Measurements from ENCODE around the gene HEY2. TPM values are rescaled to one million over a fixed set of nuclear protein-coding genes. Genes with fewer than 3 reads are reported as not detected.

HEY2 gene
- total RNA-seq, 1 donor from 2014 or later, result 82.7 TPM

DNA sequence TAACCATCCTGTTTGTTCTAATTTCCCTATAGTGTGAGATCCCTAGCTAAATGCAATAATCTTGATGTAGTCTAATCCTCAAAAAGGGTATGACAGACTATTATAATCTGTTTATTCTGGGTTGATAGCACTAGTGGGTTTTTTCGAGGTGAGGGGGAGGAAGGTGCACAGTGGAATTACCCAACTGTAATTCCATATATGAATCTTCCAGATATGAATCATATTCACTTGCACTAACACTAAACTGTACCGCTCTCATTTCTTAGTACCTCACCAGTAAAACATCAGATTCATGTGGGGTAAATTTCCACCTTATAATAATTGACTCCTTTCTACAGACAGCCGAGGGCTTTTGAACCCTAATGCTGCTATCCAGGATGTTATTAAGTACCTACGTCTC lies 57.9 kb downstream of the HEY2 start:
- Mint-ChIP-seq H3K4me3 (ENCODE audit: unreplicated experiment) (no peak overlapping the region), H3K4me1 (ENCODE audit: unreplicated experiment) (peaks cover 6% of the 10 kb centered on the region), H3K27me3 (ENCODE audit: unreplicated experiment) (no peaks in the 10 kb centered on the region), H3K36me3 (ENCODE audit: low read depth, unreplicated experiment) (no peaks in the 10 kb centered on the region), H3K27ac (ENCODE audit: unreplicated experiment) (no peak overlapping the region), H3K9me3 (ENCODE audit: unreplicated experiment) (no peaks in the 10 kb centered on the region)
- no peak for DNase-seq (ENCODE audit: low spot score)
- TF ChIP-seq, protein P1, sequence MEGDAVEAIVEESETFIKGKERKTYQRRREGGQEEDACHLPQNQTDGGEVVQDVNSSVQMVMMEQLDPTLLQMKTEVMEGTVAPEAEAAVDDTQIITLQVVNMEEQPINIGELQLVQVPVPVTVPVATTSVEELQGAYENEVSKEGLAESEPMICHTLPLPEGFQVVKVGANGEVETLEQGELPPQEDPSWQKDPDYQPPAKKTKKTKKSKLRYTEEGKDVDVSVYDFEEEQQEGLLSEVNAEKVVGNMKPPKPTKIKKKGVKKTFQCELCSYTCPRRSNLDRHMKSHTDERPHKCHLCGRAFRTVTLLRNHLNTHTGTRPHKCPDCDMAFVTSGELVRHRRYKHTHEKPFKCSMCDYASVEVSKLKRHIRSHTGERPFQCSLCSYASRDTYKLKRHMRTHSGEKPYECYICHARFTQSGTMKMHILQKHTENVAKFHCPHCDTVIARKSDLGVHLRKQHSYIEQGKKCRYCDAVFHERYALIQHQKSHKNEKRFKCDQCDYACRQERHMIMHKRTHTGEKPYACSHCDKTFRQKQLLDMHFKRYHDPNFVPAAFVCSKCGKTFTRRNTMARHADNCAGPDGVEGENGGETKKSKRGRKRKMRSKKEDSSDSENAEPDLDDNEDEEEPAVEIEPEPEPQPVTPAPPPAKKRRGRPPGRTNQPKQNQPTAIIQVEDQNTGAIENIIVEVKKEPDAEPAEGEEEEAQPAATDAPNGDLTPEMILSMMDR (IDR thresholded peaks at IDR 0.05; ENCODE audit: unreplicated experiment), result no peak

DNA sequence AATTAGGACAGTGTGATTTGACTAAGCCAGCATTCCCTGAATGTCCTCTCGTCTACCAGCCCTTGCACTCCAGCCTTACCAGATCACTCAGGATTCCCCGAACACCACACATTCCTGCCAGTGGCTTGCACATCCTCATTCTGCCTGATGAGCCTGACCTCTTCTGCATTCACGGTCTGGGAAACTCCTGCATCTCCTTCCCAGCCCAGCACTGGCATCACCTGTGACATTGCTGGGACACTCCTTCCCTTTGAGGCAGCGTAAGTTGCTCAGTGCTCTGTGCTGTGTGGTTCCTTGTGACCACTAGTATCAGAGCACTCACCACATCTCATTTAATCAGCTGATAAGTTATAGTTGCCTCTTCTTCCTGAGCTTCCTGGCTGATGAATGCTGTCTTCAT lies 58.6 kb downstream of the HEY2 start:
- Mint-ChIP-seq H3K27ac (ENCODE audit: unreplicated experiment) (no peak overlapping the region), H3K4me3 (ENCODE audit: unreplicated experiment) (no peak overlapping the region), H3K27me3 (ENCODE audit: unreplicated experiment) (no peaks in the 10 kb centered on the region), H3K9me3 (ENCODE audit: unreplicated experiment) (no peaks in the 10 kb centered on the region), H3K4me1 (ENCODE audit: unreplicated experiment) (peaks cover 7% of the 10 kb centered on the region), H3K36me3 (ENCODE audit: low read depth, unreplicated experiment) (no peaks in the 10 kb centered on the region)
- TF ChIP-seq, protein P1 (IDR thresholded peaks at IDR 0.05; ENCODE audit: unreplicated experiment), result no peak
- no peak for DNase-seq (ENCODE audit: low spot score)

DNA sequence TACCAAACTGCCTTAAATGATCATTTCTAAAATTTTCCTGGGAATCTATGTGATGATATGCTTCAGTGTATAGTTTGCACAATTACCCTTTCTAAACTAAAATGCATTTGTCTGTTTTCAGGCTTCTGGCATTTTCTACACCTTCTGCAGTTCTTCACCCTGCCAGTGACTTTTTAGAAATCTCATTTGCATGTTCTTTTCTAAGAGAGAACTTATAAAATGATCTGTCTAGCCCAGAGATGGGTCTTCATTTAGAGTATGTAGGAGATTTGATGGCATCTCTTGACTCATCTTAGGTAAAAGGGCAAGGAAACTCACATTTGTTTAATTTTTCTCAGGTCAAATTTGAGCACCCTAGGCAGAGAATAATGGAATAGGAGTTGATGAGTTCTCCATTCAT lies 59.2 kb downstream of the HEY2 start:
- Mint-ChIP-seq H3K9me3 (ENCODE audit: unreplicated experiment) (no peaks in the 10 kb centered on the region), H3K27ac (ENCODE audit: unreplicated experiment) (no peak overlapping the region), H3K27me3 (ENCODE audit: unreplicated experiment) (no peaks in the 10 kb centered on the region), H3K36me3 (ENCODE audit: low read depth, unreplicated experiment) (no peaks in the 10 kb centered on the region), H3K4me1 (ENCODE audit: unreplicated experiment) (peaks cover 5% of the 10 kb centered on the region), H3K4me3 (ENCODE audit: unreplicated experiment) (no peak overlapping the region)
- DNase-seq (ENCODE audit: low spot score), result no peak
- TF ChIP-seq, protein P1 (IDR thresholded peaks at IDR 0.05; ENCODE audit: unreplicated experiment), result no peak

DNA sequence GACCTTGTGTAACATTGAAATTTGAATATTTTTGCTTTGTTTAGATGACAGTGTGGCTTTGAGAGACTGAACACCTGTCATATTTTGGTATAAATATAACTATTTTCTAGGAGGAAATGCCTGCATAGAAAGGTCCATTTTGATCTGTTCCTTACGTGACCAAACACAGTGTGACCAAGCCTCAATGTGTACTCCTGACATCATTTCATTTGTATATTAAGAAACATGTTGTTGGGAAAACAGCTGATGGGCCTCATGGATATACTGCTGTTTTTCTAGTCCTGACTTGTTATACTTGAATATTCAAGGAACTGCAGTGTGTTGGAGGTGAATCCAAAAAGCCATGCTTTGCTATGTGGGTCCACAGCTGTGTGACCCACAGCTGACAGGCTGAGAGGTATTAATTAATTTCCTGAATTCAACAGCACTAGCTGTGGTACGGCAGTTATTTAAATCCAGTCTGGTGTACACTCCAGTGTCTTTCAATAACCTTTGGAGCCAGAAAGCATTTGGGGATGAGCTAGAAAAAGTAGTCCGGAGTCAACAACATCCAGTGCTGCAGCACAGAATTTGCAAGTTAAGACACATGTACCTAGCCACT lies 60.2 kb downstream of the HEY2 start:
- Mint-ChIP-seq H3K9me3 (ENCODE audit: unreplicated experiment) (no peaks in the 10 kb centered on the region), H3K27ac (ENCODE audit: unreplicated experiment) (no peak overlapping the region), H3K27me3 (ENCODE audit: unreplicated experiment) (no peaks in the 10 kb centered on the region), H3K4me3 (ENCODE audit: unreplicated experiment) (no peak overlapping the region), H3K36me3 (ENCODE audit: low read depth, unreplicated experiment) (no peaks in the 10 kb centered on the region), H3K4me1 (ENCODE audit: unreplicated experiment) (peaks cover 9% of the 10 kb centered on the region)
- DNase-seq (ENCODE audit: low spot score), result no peak
- TF ChIP-seq, protein P1 (IDR thresholded peaks at IDR 0.05; ENCODE audit: unreplicated experiment), result no peak

DNA sequence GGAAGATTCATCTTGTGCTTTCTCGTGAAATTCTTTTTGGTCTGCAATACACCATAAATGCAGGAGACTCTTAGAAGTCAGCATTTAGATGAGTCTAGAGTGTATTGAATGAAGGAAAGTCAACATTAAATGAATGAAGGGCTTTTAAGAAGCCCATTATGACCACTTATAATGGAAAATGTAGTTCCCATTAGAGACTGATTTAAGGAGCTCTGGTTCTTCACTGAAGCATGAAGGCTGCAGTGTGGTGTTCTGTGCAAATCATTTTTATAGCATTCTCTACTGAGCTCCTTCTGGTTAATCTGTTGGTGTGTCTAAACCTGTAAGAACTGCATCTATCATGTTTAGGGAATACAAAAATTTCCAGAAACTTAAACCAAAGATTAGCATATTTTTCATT lies 61.0 kb downstream of the HEY2 start:
- H3K4me3 Mint-ChIP-seq (ENCODE audit: unreplicated experiment), result no peak overlapping the region
- H3K9me3 Mint-ChIP-seq (ENCODE audit: unreplicated experiment), result no peaks in the 10 kb centered on the region
- H3K36me3 Mint-ChIP-seq (ENCODE audit: low read depth, unreplicated experiment), result no peaks in the 10 kb centered on the region
- TF ChIP-seq, protein P1 (IDR thresholded peaks at IDR 0.05; ENCODE audit: unreplicated experiment), result no peak
- no peak overlapping the region for H3K27ac Mint-ChIP-seq (ENCODE audit: unreplicated experiment)
- no peaks in the 10 kb centered on the region for H3K27me3 Mint-ChIP-seq (ENCODE audit: unreplicated experiment)
- DNase-seq (ENCODE audit: low spot score), result no peak
- H3K4me1 Mint-ChIP-seq (ENCODE audit: unreplicated experiment), result peaks cover 13% of the 10 kb centered on the region

Other genes with a start within 250 kb of the HEY2 start
- gene NCOA7, start 41.3 kb downstream of the HEY2 start, total RNA-seq (ENCODE audit: unreplicated experiment), result 26.2 TPM
- gene HINT3, start 207.1 kb downstream of the HEY2 start, total RNA-seq (ENCODE audit: unreplicated experiment), result 12.3 TPM
- gene TRMT11, start 236.9 kb downstream of the HEY2 start, total RNA-seq (ENCODE audit: unreplicated experiment), result 9.6 TPM

All from endothelial cell (in vitro differentiated cells).